Esophagus muscularis mucosa (tissue), 4 donors: ENCODE data around the gene LRRC4C.

ENCODE experiments used
- CTCF ChIP-seq, 3 experiments: fragments of 200-600 bp in 2 of 3; fragments of 450-650 bp in 1 of 3; sonication (generic) in 2 of 3; IDR thresholded peaks; one replicate each; pipeline ENCODE4 v1.5.1; 2017 to 2019; ENCODE audit warnings: antibody characterized with exemption in 3 of 3, mild to moderate bottlenecking in 2 of 3, moderate library complexity in 1 of 3
- EP300 ChIP-seq: sonication (generic); formaldehyde crosslinking; IDR thresholded peaks from one replicate; pipeline ENCODE4 v1.6.1; 2017; ENCODE audit warnings: antibody characterized with exemption
- POLR2A ChIP-seq: fragments of 450-650 bp; IDR thresholded peaks from one replicate; pipeline ENCODE4 v1.6.1; 2017; ENCODE audit warnings: antibody characterized with exemption, moderate library complexity, mild to moderate bottlenecking, low read depth
- POLR2AphosphoS5 ChIP-seq, 2 donors: sonication (generic); formaldehyde crosslinking; IDR thresholded peaks; one replicate each; pipeline ENCODE4 v1.6.1; 2017; ENCODE audit warnings: antibody characterized with exemption in 2 of 2

DNA sequence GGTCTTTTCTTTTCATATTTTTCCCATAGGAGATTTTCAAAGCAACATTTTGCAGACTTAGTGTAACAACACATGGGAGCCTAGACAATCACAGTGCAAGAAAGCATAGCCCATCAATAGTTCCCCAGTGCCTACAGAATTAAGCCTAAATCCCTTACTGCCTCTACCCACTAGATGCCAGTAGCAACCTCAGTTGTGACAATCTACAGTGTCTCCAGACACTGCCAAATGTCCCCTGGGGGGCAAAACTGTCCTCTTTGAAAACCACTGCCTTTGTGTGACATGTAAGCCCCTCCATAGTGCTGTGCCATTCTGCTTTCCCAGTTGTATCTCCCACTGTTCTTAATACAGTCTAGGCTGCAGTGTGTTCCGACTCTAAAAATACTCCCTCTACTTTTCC lies 1329.0 kb downstream of the LRRC4C start:
- TF ChIP-seq CTCF (IDR thresholded peaks at IDR 0.05) (no peak), POLR2A (no peak), EP300 (no peak), POLR2AphosphoS5 (IDR thresholded peaks at IDR 0.05) (no peak)
